Naive B cell (primary cell): ENCODE measurements around the gene SDCBP2. TPM values are rescaled to one million over a fixed set of nuclear protein-coding genes. Genes with fewer than 3 reads are reported as not detected.

ENCODE experiments used
- ATAC-seq, 2 donors: fragments of 150-1000 bp; cut with Tn5 transposase; 2 replicates each; pipeline ENCODE4 v1.10.0; 2021; ENCODE audit warnings: low read depth in 2 of 2, mild to moderate bottlenecking in 2 of 2, moderate library complexity in 2 of 2
- DNase-seq: peaks from one replicate; pipeline ENCODE4 v3.0.0; 2022
- H3K27ac Mint-ChIP-seq, 6 donors: one replicate each; pipeline ENCODE4 v1.8.0; 2020 to 2022; ENCODE audit warnings: mild to moderate bottlenecking in 6 of 6, mixed read lengths in 6 of 6, moderate library complexity in 5 of 6, inconsistent platforms in 2 of 6
- H3K27me3 Mint-ChIP-seq, 3 donors: one replicate each; pipeline ENCODE4 v1.8.0; 2021 to 2022; ENCODE audit warnings: mixed read lengths in 3 of 3, mild to moderate bottlenecking in 1 of 3
- H3K36me3 Mint-ChIP-seq, 2 donors: one replicate each; pipeline ENCODE4 v1.8.0; 2020 to 2022; ENCODE audit warnings: mixed read lengths in 2 of 2, inconsistent platforms in 1 of 2, mild to moderate bottlenecking in 1 of 2
- H3K4me1 Mint-ChIP-seq, 3 donors: one replicate each; pipeline ENCODE4 v1.8.0; 2020 to 2022; ENCODE audit warnings: mixed read lengths in 3 of 3, inconsistent platforms in 1 of 3, mild to moderate bottlenecking in 1 of 3, moderate library complexity in 1 of 3
- H3K4me3 Mint-ChIP-seq, 8 donors: one replicate each; pipeline ENCODE4 v1.8.0; 2020 to 2022; ENCODE audit warnings: mild to moderate bottlenecking in 8 of 8, mixed read lengths in 8 of 8, moderate library complexity in 8 of 8, inconsistent platforms in 2 of 8
- H3K9me3 Mint-ChIP-seq, 7 donors: one replicate each; pipeline ENCODE4 v1.8.0; 2020 to 2022; ENCODE audit warnings: mixed read lengths in 7 of 7, mild to moderate bottlenecking in 5 of 7, inconsistent platforms in 2 of 7, moderate library complexity in 1 of 7
- polyA plus RNA-seq, 6 donors: library from polyadenylated mRNA; unstranded; fragments of 300-500 nt; fragmentation: Illumina TruSeq; gene quantifications; one replicate each; pipeline ENCODE4 v1.2.3, GENCODE V29; 2021; ENCODE audit warnings: low read depth in 6 of 6

Gene SDCBP2
- polyA plus RNA-seq, 6 donors from 2014 or later, result 0.60 to 1.4 (median 0.96) TPM; not detected in 1

DNA sequence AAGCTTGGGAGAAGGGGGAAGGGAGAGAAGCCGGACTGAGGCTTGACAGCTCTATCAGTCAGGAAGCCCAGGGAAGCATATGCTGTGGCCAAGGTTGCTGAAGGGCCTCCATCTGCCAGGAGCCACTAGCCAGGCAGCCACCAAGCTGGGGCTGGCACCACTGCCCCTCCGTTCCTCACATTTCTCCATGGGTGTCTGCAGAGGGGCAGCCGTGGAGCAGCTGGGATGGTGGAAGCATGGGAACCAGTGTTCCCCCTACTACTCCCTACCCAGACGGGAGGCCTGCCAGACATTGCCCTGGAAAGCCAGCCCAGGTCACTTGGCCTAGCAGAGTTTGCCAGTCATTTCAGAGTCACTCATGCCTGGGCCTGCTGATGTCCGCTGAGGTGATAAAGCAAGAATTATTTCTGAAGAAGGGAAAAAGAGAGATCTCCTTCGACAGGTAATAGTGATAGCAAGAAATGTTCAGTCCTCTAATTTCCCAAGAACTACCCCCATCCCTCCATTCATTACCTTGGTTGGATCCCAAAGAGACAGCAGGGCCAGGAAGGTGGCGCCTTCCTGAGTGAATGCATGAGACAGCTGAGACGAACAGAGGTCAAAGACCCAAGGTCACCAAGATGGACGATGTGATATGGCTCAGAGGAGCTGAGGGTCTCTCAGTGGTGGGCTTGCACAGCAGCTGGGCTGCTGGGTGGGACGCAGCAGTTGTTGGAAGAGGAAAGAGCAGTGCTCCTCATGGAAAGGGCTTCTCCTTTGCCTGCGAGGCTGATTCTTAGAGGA lies 41.0 kb downstream of the SDCBP2 start:
- Mint-ChIP-seq H3K4me1 (no peaks in the 10 kb centered on the region), H3K27ac (no peak overlapping the region), H3K27me3 (peaks cover 14 to 35% (median 27%) of the 10 kb centered on the region in 3 donors), H3K36me3 (no peaks in the 10 kb centered on the region), H3K4me3 (peak overlapping the region in 1 of 8 donors; percentile 30), H3K9me3 (no peaks in the 10 kb centered on the region)
- DNase-seq (no peak), ATAC-seq (no peak)

DNA sequence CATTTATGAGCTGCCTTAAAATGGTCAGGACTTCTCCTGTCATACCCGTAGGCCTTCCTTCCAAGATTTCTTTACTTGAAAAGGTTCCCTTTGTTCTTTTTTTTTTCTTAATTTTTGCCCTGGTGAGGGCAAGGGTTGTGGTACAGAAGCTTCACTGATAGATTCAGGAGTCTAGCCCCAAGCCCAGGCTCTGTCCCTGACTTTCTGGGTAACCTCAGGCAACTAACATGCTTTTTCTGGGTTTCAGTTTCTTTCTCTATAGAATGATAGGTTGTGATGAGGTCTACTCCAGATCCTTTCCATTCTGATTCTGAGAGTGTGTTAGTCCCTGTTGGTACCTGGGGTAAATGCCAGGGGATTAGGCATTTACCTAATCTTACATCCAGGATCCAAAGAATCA lies 41.6 kb downstream of the SDCBP2 start:
- H3K9me3 Mint-ChIP-seq, result no peaks in the 10 kb centered on the region
- H3K36me3 Mint-ChIP-seq, result no peaks in the 10 kb centered on the region
- H3K27ac Mint-ChIP-seq, result no peak overlapping the region
- peak overlapping the region in 1 of 8 donors; percentile 9 for H3K4me3 Mint-ChIP-seq
- no peaks in the 10 kb centered on the region for H3K4me1 Mint-ChIP-seq
- peaks cover 14 to 36% (median 28%) of the 10 kb centered on the region in 3 donors for H3K27me3 Mint-ChIP-seq
- ATAC-seq (no peak), DNase-seq (no peak)

GRCh38 chr20:1286267-1287024 lies 42.5 kb downstream of the SDCBP2 start:
- H3K9me3 Mint-ChIP-seq, result no peaks in the 10 kb centered on the region
- peaks cover 10 to 39% (median 30%) of the 10 kb centered on the region in 3 donors for H3K27me3 Mint-ChIP-seq
- no peak for DNase-seq
- H3K4me1 Mint-ChIP-seq, result no peaks in the 10 kb centered on the region
- no peak for ATAC-seq
- H3K36me3 Mint-ChIP-seq, result no peaks in the 10 kb centered on the region
- H3K27ac Mint-ChIP-seq, result peak overlapping the region in 3 of 6 donors; percentile 67 to 84 (median 74)
- H3K4me3 Mint-ChIP-seq, result no peak overlapping the region

GRCh38 chr20:1283522-1284510 lies 45.1 kb downstream of the SDCBP2 start:
- Mint-ChIP-seq H3K36me3 (no peaks in the 10 kb centered on the region), H3K4me3 (peak overlapping the region in 1 of 8 donors; percentile 54), H3K9me3 (no peaks in the 10 kb centered on the region), H3K27ac (no peak overlapping the region), H3K4me1 (no peaks in the 10 kb centered on the region), H3K27me3 (peaks cover 10 to 35% (median 35%) of the 10 kb centered on the region in 3 donors)
- DNase-seq (no peak), ATAC-seq (no peak)

GRCh38 chr20:1282966-1283365 lies 46.0 kb downstream of the SDCBP2 start:
- DNase-seq (no peak), ATAC-seq (no peak)
- H3K9me3 Mint-ChIP-seq, result no peaks in the 10 kb centered on the region
- H3K4me1 Mint-ChIP-seq, result no peaks in the 10 kb centered on the region
- no peaks in the 10 kb centered on the region for H3K36me3 Mint-ChIP-seq
- H3K4me3 Mint-ChIP-seq, result no peak overlapping the region
- no peak overlapping the region for H3K27ac Mint-ChIP-seq
- peaks cover 10 to 35% (median 35%) of the 10 kb centered on the region in 3 donors for H3K27me3 Mint-ChIP-seq

GRCh38 chr20:1281279-1282057 lies 47.5 kb downstream of the SDCBP2 start:
- no peaks in the 10 kb centered on the region for H3K36me3 Mint-ChIP-seq
- H3K4me3 Mint-ChIP-seq, result no peak overlapping the region
- DNase-seq (no peak), ATAC-seq (no peak)
- no peaks in the 10 kb centered on the region for H3K9me3 Mint-ChIP-seq
- H3K27ac Mint-ChIP-seq, result no peak overlapping the region
- H3K4me1 Mint-ChIP-seq, result no peaks in the 10 kb centered on the region
- peaks cover 5 to 29% (median 27%) of the 10 kb centered on the region in 3 donors for H3K27me3 Mint-ChIP-seq

DNA sequence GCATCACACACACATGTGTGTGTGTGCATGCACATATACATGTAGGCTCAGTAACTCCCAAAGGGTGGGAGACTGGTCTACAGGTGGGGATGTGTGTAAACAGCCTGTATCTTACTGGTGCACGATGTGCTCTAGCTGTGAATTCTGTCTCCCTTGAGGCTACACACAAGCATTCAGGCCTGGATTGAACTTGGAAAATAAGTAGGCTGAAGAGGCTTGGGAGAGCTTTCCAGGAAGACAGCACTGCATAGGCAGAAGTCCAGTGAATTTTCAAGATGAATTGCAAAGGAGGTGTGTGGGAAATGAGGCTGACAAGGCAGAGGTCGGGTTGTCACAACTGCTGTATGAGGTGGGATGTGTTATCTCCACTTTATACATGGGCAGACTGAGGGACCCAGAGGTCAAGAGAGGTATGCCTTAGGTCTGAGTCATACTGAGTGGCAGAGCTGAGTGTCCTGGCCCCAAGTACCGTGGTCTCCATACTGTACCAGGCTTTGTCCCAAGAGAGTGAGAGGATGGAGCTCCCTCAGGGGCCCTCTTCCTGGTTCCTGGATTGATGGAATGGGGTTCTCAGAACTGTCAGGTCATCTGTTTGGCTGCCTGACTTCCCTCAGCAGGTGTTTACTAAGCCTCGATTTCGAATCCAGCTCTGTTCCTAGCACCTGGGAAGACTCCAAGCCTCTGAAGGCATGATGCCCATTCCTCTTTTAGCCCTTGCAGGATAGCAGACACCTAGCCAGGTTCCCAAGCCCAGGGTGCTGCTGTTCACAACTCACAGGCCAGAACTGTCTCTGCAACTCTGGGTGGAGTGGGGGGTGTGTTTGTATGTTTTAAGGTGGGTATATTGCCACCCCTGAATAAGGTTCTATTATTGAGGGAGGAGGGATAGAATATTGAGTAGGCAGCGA lies 48.5 kb downstream of the SDCBP2 start:
- Mint-ChIP-seq H3K27ac (no peak overlapping the region), H3K4me3 (no peak overlapping the region), H3K36me3 (no peaks in the 10 kb centered on the region), H3K27me3 (peaks cover 5 to 22% (median 21%) of the 10 kb centered on the region in 3 donors), H3K9me3 (no peaks in the 10 kb centered on the region), H3K4me1 (no peaks in the 10 kb centered on the region)
- ATAC-seq, result no peak
- no peak for DNase-seq

DNA sequence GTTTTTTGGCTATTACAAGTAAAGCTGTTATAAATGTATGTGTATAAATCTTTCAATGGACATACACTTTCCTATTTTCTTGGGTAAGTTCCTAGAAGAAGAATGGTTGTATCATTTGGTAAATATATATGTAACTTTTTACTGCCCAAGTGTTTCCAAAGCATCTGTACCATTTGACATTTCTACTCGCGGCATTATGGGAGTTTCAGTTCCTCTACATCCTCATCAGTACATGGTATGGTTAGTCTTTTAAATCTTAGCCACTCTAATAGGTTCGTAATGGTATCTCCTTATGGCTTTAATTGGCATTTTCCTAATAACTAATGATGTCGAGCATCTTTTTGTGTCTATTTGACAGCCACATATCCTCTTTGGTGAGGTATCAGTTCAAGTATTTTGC lies 49.9 kb downstream of the SDCBP2 start:
- Mint-ChIP-seq H3K27me3 (peaks cover 5 to 16% (median 14%) of the 10 kb centered on the region in 3 donors), H3K4me3 (no peak overlapping the region), H3K27ac (no peak overlapping the region), H3K9me3 (no peaks in the 10 kb centered on the region), H3K36me3 (no peaks in the 10 kb centered on the region), H3K4me1 (no peaks in the 10 kb centered on the region)
- ATAC-seq, result peak in 1 of 2 donors; percentile 36
- no peak for DNase-seq

DNA sequence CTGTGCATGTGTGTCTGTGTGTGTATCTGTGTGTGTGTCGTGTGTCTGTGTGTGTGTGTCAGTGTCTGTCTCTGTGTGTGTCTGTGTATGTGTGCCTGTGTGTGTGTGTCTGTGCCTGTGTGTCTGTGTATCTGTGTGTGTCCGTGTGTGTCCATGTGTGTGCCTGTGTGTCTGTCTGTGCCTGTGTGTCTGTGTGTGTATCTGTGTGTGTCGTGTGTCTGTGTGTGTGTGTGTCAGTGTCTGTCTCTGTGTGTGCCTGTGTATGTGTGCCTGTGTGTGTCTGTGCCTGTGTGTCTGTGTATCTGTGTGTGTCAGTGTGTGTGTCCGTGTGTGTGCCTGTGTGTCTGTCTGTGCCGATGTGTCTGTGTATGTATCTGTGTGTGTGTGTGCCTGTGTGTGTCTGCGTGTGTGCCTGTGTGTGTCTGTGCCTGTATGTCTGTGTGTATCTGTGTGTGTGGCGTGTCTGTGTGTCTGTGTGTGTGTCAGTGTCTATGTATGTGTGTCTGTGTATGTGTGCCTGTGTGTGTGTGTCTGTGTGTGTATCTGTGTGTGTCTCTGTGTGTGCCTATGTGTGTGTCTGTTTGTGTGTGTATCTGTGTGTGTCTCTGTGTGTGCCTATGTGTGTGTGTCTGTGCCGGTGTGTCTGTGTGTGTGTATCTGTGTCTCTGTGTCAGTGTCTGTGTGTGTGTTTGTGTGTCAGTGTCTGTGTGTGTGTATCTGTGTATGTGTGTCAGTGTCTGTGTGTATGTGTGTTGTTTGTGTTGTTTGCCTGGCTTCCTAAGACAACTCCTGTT lies 51.2 kb downstream of the SDCBP2 start:
- Mint-ChIP-seq H3K4me3 (no peak overlapping the region), H3K27ac (no peak overlapping the region)

DNA sequence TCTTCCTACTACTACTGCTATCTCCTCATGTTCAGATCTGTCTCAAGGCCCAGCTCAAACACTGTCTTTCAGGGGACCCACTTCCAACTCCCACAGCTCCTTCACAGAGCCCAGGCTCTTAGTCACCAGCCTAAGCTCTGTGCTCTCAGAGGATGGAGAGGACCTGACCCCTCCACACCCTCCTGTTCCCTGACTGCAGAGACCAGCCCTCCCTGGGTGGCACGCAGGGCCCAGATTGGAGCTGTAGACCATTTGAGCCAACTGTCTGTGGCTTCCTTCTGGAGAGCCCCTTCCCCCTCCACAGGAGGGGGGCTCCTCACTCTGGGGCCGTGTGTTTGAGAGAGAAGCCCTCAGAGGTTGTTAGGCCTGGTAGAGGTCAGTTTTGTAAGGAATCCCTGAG lies 53.0 kb downstream of the SDCBP2 start:
- H3K9me3 Mint-ChIP-seq, result no peaks in the 10 kb centered on the region
- no peaks in the 10 kb centered on the region for H3K4me1 Mint-ChIP-seq

More for the DNA sequence above, 51.2 kb downstream of the SDCBP2 start:
- no peak for ATAC-seq
- Mint-ChIP-seq H3K9me3 (no peaks in the 10 kb centered on the region), H3K36me3 (no peaks in the 10 kb centered on the region), H3K27me3 (peaks cover 0 to 6% (median 6%) of the 10 kb centered on the region in 3 donors), H3K4me1 (no peaks in the 10 kb centered on the region)
- no peak for DNase-seq

More for the DNA sequence above, 53.0 kb downstream of the SDCBP2 start:
- peak overlapping the region in 1 of 6 donors; percentile 19 for H3K27ac Mint-ChIP-seq
- ATAC-seq (no peak), DNase-seq (no peak)
- H3K4me3 Mint-ChIP-seq, result no peak overlapping the region
- H3K27me3 Mint-ChIP-seq, result no peaks in the 10 kb centered on the region
- H3K36me3 Mint-ChIP-seq, result no peaks in the 10 kb centered on the region
